Uterus (tissue), 2 donors: Measurements from ENCODE around the gene SHISA5.

ENCODE experiments used
- CTCF ChIP-seq, 4 experiments: fragments of 200-600 bp in 2 of 4; fragments of 450-650 bp in 2 of 4; sonication (generic) in 2 of 4; IDR thresholded peaks; one replicate each; pipeline ENCODE4 v1.5.1; 2016 to 2019; ENCODE audit warnings: antibody characterized with exemption in 4 of 4, mild to moderate bottlenecking in 2 of 4, moderate library complexity in 1 of 4
- POLR2A ChIP-seq, 2 donors: fragments of 450-650 bp; IDR thresholded peaks; one replicate each; pipeline ENCODE4 v1.6.1; 2016; ENCODE audit warnings: antibody characterized with exemption in 2 of 2, mild to moderate bottlenecking in 1 of 2, moderate library complexity in 1 of 2

- TF ChIP-seq CTCF (IDR thresholded peaks at IDR 0.05): peak in 1 of 4 experiments; percentile 14
- TF ChIP-seq POLR2A (IDR thresholded peaks at IDR 0.05): peak; percentile 30 to 77
Measured at GRCh38 chr3:48428572-48429316, 75.2 kb downstream of the SHISA5 start.
